Activated T-cell treated with anti-CD3 and anti-CD28 coated beads for 48 hours (primary cell): ENCODE measurements around the gene NXPH2.
"Not testable (repeated sequence)": the region's sequence is repeated elsewhere in the genome, so short reads cannot be mapped to it uniquely, and the experiment has no call there.

Source experiments
- DNase-seq: peaks from one replicate; pipeline ENCODE4 v3.0.0-alpha.2; 2020; ENCODE audit warnings: low read depth

NXPH2 gene

DNA sequence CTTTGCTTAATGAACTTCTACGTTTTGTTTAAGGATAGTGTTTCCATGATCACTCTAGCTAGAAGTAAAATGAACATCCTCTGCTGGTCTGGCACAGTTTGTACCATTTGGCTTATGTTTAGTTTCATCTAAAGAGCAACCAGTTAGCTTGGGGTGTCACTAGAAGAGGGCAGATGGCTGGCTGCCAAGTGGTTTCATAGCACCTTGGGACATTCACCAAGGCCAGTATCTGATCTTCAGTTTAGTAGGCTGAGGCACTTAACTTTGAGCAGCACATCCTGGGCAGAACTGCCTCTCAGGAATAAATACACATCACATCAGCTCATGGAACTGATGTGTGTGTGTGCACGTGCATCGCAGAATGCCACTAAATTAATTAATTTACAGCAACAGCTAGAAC, 68.4 kb downstream of the NXPH2 start:
- DNase-seq = no peak

DNA sequence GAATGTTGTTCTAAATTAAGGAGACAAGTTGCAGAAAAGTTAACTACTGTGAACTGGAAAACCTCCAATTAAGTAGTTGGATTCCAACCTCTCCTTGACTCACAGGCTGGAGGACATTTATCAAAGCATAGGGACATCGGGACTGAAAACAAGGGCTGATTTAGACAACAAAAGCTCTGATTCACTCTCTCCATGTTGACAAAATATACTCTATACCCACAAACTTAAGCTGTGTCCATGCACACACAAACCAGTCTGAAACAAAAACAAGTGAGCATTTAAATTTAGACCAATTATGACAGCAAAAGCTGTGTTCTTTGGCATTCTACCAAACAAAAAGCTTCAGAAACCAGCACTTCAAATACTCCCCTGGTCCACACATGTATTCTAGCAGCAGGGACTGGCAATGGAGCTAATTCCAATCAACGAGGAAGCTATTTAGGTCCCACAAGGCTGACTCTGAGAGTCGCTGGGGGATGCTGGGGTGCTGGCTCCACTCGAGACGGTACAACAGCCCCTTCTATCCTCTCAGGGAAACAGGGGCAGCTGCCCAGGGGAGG, 71.4 kb downstream of the NXPH2 start:
- no peak for DNase-seq

DNA sequence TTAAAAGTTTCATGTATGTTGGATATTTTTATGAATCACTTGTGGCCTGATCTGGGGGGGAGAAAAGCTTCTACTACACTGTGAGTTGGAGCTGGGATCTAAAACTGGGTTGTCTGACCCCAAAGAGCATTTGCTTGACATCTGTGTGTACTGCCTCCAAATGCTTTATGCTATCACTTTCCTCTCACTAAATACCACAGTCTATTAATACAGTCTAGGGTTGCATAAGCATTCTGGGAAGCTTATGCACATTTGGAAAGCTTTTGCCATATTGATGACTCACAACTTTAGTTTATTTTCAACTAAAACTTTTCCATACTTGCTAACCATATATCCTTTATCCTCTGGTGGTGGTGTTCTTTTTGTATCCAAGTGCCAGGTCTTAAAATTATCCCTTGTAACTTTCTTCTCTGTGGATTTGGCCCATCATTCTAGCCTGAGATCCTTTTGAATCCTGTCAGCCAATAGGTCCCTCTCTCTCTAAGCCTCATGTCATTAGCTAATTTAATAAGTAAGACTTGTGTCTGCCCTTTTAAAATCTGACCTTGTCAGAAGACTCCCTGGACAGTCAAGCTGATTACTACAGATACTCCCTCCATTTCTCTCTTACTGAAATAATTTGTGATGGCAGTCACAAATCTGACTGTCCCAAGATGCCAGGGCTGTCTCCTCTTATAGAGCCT, 72.7 kb downstream of the NXPH2 start:
- no peak for DNase-seq

DNA sequence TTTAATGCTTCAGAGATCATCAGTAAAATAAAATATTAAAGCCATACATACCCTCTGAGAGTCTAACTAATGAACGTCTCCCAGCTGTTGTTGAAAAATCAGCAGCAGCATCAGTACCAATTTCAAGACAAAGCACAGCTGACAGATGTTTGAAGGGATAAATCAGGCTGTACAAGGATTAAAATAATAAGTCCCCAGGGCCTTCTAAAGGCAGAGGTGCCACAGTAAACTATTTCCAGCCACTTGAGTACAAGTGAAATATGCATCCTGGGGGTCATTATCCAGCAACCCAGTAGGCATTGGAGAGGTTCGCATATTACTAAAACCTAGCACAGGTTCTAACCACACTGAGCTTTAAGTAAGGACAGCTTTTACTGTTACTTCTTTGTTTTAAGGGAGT, 76.9 kb downstream of the NXPH2 start:
- no peak for DNase-seq

DNA sequence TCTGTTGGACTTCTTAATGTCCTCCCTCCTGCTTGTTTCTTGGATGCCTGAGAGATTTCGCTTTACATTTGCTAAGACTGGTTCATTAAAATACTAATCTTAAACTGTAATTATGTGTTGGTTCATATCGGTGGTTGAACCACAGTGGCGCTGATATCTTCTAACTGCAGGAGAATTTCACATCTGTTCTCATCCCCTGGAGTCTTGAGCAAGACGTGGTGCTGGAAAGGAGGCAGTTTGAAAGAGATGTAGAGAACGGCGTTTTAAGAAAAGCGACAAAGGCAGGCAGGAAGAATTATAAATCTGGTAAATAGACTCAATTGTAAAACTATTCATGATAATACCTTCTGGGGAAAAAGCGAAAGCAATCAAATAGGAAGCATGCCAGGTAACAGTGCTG, 79.5 kb downstream of the NXPH2 start:
- DNase-seq = no peak

DNA sequence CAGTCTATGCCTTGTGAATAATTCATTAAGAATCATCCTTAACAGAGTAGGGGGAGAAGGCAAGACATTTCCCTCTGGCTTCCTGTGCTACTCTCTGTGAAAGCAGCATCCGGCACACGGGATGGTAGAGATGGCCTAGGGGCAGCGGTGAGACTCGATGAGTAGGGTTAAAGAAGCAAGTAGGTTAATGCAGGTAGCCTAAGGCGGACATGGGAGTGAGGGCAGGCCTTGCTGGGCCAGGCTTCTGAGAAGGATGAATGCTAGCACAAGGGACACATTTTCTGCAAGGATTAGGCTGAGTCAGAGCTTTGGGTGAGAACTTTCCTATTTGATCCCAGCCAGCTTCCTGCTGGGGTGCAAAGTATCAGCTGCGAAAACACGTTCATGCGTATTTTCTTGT, 80.8 kb downstream of the NXPH2 start:
- DNase-seq = no peak

DNA sequence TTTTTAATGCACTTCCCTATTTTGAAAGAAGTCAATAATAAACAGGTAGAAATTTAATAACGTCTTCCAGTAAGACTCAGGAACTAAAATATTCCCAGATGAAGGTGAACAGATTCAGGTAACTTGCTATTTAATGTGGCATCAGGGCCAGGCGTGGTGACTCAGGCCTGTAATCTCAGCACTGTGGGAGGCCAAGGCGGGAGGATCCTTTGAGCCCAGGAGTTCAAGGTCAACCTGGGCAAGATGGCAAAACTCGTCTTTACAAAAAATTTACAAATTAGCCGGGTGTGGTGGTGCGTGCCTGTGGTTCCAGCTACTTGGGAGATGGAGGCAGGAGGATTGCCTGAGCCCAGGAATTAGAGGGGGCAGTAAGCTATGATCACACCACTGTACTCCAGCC, 81.8 kb downstream of the NXPH2 start:
- no peak for DNase-seq

DNA sequence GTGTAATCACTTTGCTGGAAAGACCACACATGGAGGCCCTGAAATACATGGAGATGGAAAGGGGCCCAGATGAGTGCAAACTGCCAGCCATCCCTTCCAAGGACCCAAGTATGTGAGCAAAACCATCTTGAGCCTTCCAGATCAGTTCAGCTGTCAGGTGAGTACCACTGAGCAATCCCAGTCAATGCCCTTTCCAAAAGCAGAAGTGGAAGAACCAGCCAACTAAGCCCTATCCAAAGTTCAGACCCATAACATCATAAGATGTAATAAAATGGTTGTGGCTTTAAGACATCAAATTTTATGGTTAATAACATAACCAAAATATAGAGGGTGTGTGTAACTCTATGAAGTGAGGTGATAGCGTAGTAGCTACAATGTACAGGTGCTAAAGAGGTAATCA, 88.5 kb downstream of the NXPH2 start:
- no peak for DNase-seq

DNA sequence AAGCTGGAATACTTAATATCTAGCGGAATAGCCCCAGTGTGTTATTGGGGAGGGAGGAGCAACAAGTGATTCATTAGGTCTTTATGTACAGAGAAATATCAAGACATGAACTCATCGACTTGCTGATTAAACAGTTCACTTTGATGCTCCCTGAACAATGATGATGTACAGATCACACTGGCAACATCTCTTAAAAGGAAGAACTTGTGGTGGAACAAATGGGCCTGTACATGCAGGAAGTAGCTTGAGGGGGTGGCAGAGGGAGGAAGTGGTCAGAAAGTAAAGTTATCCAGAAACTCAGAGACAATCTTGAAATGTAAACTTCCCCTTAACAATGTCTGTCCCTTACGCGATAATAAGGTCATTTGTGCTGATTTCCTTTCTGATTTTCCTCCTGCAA, 90.5 kb downstream of the NXPH2 start:
- DNase-seq = no peak

DNA sequence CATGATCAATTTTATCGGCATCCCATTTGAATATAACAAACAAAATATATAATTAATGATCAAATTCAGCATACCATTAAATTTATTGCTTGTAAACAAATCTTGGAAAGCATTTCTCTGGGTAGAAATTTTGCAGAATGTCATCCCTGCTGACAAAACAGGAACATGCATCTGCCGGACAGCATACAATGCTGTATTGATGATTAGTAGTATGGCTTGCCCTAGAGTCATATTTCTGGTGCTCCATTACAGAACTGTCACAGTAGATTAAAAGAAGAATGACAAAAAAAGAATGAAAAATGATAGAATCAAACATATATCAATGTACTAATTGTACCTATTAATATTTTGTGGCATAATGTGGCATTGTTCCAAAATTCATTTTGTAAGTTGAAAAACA, 98.0 kb downstream of the NXPH2 start:
- no peak for DNase-seq

DNA sequence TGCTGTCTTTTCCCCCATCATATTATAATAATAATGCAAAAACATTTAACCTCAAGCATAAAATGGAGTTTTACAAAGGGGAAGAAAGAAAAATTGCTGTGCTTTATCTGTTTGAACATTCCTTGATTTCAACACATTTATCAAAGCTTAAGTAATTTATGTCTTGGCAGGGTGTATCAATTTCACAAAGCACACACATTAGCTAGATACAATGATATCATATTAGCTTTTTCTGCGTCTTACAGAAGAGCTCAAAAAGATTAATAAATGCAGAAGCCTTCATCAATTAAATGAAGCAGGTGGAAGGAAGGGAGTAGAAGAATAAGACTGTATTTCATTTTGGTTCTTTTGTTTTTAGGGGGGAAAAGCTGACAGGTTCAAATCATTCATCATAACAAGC, 103.0 kb downstream of the NXPH2 start:
- DNase-seq = no peak

DNA sequence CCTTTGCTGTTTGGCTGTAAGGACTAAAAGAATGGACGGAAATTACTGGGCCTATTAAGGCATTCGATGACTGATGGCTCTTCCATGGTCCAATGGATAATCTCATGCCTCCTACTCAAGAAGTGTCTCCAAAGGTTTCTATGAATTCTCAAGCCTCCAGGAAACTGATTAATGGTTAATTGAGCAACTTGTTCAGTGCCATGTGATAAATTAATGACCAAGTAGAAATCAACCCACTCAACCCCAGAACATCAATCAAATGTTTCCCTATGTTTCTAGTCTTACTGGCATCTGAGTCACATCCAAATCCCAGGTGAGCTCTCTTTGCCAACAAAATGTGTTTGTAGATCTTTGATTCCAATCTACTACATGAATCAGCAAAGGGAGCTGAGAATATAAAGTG, 103.6 kb downstream of the NXPH2 start:
- DNase-seq = no peak

DNA sequence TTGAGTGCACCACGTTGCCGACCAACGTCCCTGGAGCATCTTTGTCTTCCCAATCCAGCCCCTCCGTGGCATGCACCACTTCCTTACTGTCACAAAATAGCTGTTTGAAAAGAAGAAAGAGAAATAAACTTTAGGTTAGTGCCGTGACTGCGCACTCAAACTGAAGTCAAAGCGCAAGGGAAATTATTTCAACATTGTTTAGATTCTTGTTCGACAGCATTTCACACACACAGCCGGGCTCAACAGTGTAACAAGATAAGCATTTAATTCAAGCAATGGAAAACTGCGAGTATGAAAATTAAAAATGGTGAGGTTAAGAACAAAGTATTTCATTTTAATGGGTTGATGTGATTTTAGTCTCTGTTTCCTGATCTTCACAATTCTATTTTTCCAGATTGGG, 108.6 kb downstream of the NXPH2 start:
- DNase-seq = no peak

DNA sequence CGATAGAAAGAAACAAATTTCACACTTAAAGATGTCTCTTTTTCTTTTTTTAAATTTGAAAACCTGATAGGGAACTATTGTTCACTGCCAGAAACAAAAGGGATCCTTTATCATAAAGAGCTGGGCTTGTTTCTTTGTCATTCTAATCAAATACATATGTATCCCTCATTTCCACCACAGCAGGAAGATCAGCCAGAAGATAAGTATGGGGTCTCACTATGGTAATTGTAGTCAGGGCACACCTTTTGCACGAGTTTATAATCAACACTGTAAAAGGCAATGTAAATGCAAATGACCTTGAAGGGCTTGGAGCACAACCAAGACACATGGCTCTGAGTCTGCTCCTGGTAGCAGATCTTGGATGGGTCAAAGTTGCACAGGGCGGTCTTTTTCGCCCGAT, 109.5 kb downstream of the NXPH2 start:
- DNase-seq = no peak

DNA sequence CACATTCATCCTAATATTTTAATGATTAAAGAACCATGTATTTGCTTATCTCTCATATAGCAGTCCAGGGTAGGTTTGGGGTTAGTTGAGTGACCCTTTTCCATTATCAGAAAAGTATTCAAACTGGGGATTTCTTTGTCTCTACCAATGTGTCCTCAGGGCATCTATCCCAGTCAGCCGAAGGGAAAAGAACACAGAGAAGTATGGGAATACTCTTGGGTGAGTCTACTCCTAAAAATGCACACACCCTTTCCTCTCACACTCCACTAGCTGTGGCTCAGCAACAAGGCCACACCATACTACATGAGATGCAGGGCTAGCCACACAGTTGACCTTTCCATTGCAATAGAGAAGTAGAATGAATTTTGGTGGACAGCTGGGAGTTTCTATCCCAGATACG, 114.3 kb downstream of the NXPH2 start:
- DNase-seq = no peak

DNA sequence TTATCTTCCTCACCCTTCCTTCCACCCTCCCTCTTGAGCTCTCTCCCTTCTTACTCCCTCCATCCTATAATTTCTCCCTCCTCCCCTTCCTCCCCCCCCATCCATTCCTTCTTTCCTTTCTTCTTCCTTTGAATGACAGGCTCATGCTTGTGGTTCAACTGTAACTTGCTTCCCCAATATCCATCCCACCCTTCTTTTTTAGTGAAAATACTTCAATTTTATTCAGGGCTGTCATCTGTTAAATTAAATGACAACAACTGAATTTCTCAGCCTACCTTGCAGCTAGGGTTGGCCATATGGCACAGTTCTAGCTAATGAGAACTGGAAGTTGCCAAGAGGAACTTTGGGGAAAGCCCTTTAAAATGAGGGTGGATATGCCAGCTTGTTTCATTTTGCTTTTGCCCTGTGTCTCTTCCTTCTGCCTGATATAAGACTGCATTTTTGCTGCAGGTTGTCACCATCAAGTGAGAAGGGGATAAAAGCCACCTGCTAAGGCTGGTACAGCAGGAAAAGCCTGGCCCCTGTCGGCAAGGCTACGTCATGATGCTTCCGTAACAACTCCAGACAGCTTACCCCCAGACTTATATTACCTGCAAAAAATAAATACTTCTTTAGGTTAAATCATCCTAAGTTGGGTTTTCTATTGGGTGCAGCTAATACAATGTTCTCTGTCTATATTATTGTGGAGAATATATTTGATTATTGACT, 121.8 kb downstream of the NXPH2 start:
- no peak for DNase-seq

DNA sequence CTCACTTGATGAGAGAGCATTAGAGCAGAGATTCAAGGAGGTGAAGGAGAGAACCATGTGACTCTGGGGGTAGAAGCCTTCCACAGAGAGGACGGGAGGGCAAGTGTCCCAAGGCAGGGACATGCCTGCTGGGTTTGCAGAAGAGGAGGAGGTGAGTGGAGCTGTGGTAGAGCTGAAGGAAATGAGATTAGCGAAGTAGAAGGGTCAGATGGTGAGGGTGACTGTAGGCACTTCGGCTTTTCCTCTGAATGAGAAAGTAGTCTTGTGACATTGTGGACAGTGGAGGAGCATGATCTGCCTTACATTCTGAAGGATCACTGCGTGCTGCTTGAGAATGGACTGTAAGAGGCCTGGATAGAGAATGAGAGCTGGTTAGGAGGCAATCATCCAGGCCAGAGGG, 126.0 kb downstream of the NXPH2 start:
- no peak for DNase-seq

DNA sequence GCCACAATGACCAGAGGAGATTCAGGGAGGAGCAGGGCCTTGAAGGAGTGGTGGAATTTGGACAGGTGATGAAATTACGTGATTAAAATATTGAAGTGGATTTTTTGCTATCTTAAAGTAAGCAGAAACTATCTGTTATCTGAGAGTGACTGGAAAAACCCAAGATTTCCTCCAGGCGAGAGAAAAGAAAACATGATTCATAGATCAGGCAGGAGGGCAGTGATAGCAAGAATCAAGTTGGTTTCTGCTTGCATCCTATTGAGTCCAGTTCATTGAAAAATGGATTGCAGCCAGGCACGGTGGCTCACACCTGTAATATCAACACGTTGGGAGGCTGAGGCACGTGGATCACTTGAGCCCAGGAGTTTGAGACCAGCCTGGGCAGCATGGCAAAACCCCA, 127.8 kb downstream of the NXPH2 start:
- DNase-seq = no peak

DNA sequence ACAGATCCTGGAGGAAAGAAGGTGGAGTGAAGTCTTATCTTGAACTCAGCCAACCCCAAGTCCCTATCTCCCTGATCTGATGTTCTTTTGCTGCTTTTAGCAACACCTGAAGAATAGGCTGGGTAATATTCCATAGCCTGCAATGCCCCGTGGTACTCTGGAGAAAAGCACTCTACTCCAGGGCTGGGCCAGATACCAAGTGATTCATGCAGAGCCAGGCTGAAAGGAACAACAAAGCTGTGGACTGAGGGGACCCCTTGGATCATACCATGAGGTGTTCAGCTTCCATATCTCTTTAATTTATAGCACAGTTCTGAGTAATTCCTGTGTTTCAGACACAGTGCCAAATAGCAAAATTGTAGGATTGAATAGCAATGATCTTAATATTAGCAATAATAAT, 130.6 kb downstream of the NXPH2 start:
- no peak for DNase-seq

DNA sequence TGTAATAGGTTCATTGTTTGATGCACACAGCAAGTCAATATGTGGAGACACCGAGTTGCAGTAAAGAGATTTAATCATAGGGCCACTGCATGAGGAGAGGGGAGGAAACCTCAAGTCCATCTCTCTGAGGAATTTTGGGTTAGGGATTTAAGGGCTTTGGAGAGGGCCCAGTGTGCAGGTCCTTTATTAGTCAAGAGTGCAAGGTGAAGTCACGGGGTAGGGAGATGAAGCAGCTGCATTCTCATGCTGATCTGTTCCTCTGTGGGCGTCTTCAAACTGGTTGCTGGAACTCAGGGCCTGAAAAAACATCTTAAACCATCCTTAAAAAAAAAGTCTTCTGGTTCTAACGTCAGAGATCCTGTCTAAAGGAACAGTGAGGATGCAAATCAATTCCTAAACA, 131.6 kb downstream of the NXPH2 start:
- no peak for DNase-seq

DNA sequence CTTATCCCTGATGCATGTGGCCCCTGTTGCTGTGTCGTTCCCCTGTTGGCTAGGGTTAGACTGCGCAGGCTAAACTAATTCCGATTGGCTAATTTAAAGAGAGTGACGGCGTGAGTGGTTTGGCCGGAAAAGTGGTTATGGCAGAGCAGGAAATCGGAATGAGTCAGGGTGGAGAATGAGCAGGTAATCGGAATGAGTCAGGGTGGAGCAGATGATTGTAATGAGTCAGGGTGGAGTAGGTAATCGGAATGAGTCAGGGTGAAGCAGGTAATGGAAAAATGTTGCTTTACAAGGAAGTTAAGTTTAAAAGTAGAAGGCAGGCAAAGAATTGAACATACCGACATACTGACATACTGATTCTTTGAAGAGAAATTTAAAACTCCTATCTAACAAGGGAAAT, 135.4 kb downstream of the NXPH2 start:
- DNase-seq = not testable (repeated sequence)

DNA sequence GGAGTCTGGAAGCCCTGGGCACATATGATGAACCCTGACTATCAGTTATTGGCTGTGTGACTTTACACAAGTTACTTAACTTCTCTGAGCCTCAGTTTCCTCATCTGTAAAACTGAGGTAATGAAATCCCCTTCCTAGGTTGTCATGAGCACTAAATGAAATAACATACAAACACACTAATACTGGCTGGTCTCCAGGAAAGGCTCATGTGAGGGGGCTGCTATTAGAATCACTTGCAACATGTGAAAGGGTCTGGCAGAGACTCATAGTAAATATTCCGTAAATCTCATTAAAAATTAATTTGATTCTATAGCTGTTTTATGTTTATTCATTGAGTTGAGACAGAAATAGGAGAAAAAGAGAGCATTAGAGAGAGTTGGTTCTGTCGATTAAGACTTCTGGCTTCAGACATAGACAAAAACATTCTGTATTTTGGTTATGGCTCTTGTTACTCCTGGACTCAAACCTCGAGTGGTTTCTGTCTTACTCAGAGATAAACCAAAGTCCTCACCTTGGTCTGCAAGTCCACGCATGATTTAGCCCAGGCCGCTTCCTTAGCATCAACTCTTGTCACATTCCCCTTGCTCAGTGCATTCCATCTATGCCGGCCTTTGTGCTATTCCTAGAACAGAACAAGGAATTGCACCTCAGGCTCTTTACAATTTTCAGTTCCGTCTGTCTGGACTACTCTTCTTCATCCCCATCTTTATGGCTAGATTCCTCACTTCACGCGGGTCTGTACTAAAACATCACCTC, 139.1 kb downstream of the NXPH2 start:
- no peak for DNase-seq

DNA sequence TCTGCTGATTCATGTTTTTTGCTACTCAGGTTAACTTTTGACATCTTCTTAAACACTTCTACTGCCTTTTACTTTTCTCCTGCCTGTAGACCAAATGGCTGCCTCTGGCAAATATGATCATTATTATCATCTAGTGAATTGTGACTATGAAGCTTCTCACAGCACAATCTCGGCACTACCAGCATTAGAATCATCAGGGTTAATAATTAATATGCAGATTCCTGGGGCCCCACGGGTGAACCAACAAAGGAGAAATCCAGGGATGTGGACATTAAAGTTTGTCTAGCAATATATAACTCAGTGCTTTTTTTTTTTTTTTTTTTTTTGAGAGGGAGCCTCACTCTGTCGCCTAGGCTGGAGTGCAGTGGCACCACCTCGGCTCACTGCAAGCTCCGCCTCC, 142.5 kb downstream of the NXPH2 start:
- no peak for DNase-seq
